ENCODE results near the gene PTPN6.

PTPN6 gene

GRCh38 chr12:6936194-6936635 lies 14.9 kb upstream of the PTPN6 start:
- Histone ChIP-seq H2BK120ac (ENCODE audit: low read depth, low read length) (no peak overlapping the region), H3K9me3 (ENCODE audit: control insufficient read depth, low read length) (no peaks in the 10 kb centered on the region), H3K23ac (ENCODE audit: low read length in 2 of 2) (no peak overlapping the region), H3K79me1 (replicated peaks; ENCODE audit: low read length, poor library complexity, severe bottlenecking) (peaks cover 9% of the 10 kb centered on the region), H3K36me3 (ENCODE audit: control insufficient read depth in 1 of 2, insufficient read depth in 2 of 2, low read depth in 1 of 2, low read length in 2 of 2) (peaks cover 64 to 78% of the 10 kb centered on the region in 2 experiments), H3K4me1 (ENCODE audit: control insufficient read depth, insufficient read depth, low read depth, low read length) (peaks cover 33% of the 10 kb centered on the region), H2BK12ac (ENCODE audit: low read length in 2 of 2) (no peak overlapping the region), H2AK5ac (ENCODE audit: low read length, severe bottlenecking) (no peak overlapping the region), H2BK15ac (ENCODE audit: low read depth, poor library complexity, severe bottlenecking) (no peak overlapping the region), H4K8ac (ENCODE audit: low read length) (no peak overlapping the region), H3K27me3 (ENCODE audit: control insufficient read depth in 1 of 2, insufficient read depth in 1 of 2, low read length in 2 of 2) (no peaks in the 10 kb centered on the region), H3K18ac (ENCODE audit: low read depth in 1 of 2, low read length in 2 of 2) (no peak overlapping the region), H3K9ac (ENCODE audit: low read length) (peak overlapping the region; percentile 68), H3K27ac (ENCODE audit: low read length, poor library complexity, severe bottlenecking) (no peak overlapping the region), H3K4ac (ENCODE audit: low read depth in 1 of 2, low read length in 2 of 2) (no peak overlapping the region), H3K4me2 (ENCODE audit: low read length, poor library complexity, severe bottlenecking) (no peak overlapping the region), H2AFZ (ENCODE audit: low read depth, low read length) (no peak overlapping the region), H3K4me3 (ENCODE audit: insufficient read depth in 1 of 2, low read depth in 1 of 2, low read length in 2 of 2) (no peak overlapping the region), H2BK5ac (ENCODE audit: low read depth, low read length, poor library complexity, severe bottlenecking) (no peak overlapping the region), H4K91ac (ENCODE audit: low read length) (no peak overlapping the region), H3K14ac (ENCODE audit: low read length in 2 of 2) (no peak overlapping the region)
- DNase-seq = no peak
- whole genome bisulfite sequencing = 96% methylated on average over 3 of the region's 3 CpGs

DNA sequence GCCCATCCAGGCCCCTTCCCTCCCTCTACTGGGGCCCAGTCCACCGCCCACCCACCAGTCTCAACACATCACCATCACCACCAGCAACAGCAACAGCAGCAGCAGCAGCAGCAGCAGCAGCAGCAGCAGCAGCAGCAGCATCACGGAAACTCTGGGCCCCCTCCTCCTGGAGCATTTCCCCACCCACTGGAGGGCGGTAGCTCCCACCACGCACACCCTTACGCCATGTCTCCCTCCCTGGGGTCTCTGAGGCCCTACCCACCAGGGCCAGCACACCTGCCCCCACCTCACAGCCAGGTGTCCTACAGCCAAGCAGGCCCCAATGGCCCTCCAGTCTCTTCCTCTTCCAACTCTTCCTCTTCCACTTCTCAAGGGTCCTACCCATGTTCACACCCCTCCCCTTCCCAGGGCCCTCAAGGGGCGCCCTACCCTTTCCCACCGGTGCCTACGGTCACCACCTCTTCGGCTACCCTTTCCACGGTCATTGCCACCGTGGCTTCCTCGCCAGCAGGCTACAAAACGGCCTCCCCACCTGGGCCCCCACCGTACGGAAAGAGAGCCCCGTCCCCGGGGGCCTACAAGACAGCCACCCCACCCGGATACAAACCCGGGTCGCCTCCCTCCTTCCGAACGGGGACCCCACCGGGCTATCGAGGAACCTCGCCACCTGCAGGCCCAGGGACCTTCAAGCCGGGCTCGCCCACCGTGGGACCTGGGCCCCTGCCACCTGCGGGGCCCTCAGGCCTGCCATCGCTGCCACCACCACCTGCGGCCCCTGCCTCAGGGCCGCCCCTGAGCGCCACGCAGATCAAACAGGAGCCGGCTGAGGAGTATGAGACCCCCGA lies 14.3 kb upstream of the PTPN6 start:
- Histone ChIP-seq H2AK5ac (ENCODE audit: low read length, severe bottlenecking) (no peak overlapping the region), H2BK15ac (ENCODE audit: low read depth, poor library complexity, severe bottlenecking) (no peak overlapping the region), H3K9me3 (ENCODE audit: control insufficient read depth, low read length) (no peaks in the 10 kb centered on the region), H3K4me3 (ENCODE audit: insufficient read depth in 1 of 2, low read depth in 1 of 2, low read length in 2 of 2) (peak overlapping the region in 1 of 2 experiments; percentile 13), H3K18ac (ENCODE audit: low read depth in 1 of 2, low read length in 2 of 2) (peak overlapping the region in 1 of 2 experiments; percentile 88), H2BK5ac (ENCODE audit: low read depth, low read length, poor library complexity, severe bottlenecking) (no peak overlapping the region), H3K27me3 (ENCODE audit: control insufficient read depth in 1 of 2, insufficient read depth in 1 of 2, low read length in 2 of 2) (no peaks in the 10 kb centered on the region), H3K23ac (ENCODE audit: low read length in 2 of 2) (no peak overlapping the region), H3K4me2 (ENCODE audit: low read length, poor library complexity, severe bottlenecking) (peak overlapping the region; percentile 87), H3K9ac (ENCODE audit: low read length) (peak overlapping the region; percentile 92), H3K4ac (ENCODE audit: low read depth in 1 of 2, low read length in 2 of 2) (peak overlapping the region in 1 of 2 experiments; percentile 59), H3K36me3 (ENCODE audit: control insufficient read depth in 1 of 2, insufficient read depth in 2 of 2, low read depth in 1 of 2, low read length in 2 of 2) (peaks cover 70 to 85% of the 10 kb centered on the region in 2 experiments), H3K4me1 (ENCODE audit: control insufficient read depth, insufficient read depth, low read depth, low read length) (peaks cover 37% of the 10 kb centered on the region), H3K14ac (ENCODE audit: low read length in 2 of 2) (no peak overlapping the region), H4K8ac (ENCODE audit: low read length) (peak overlapping the region; percentile 84), H2BK120ac (ENCODE audit: low read depth, low read length) (no peak overlapping the region), H2AFZ (ENCODE audit: low read depth, low read length) (no peak overlapping the region), H3K27ac (ENCODE audit: low read length, poor library complexity, severe bottlenecking) (no peak overlapping the region), H4K91ac (ENCODE audit: low read length) (peak overlapping the region; percentile 58), H2BK12ac (ENCODE audit: low read length in 2 of 2) (peak overlapping the region in 1 of 2 experiments; percentile 7), H3K79me1 (replicated peaks; ENCODE audit: low read length, poor library complexity, severe bottlenecking) (peaks cover 11% of the 10 kb centered on the region)
- no peak for DNase-seq
- 59% methylated on average over 36 of the region's 36 CpGs for WGBS

GRCh38 chr12:6937481-6938352 lies 13.4 kb upstream of the PTPN6 start:
- Histone ChIP-seq H3K4me2 (ENCODE audit: low read length, poor library complexity, severe bottlenecking) (peak overlapping the region; percentile 87), H3K27ac (ENCODE audit: low read length, poor library complexity, severe bottlenecking) (peak overlapping the region; percentile 46)

More at GRCh38 chr12:6937481-6938352, 13.4 kb upstream of the PTPN6 start:
- H3K18ac ChIP-seq (ENCODE audit: low read depth in 1 of 2, low read length in 2 of 2) = peak overlapping the region; percentile 88 to 95
- H3K14ac ChIP-seq (ENCODE audit: low read length in 2 of 2) = peak overlapping the region in 1 of 2 experiments; percentile 19
- H2BK120ac ChIP-seq (ENCODE audit: low read depth, low read length) = peak overlapping the region; percentile 78
- H3K36me3 ChIP-seq (ENCODE audit: control insufficient read depth in 1 of 2, insufficient read depth in 2 of 2, low read depth in 1 of 2, low read length in 2 of 2) = peaks cover 77% of the 10 kb centered on the region in 2 experiments
- peak overlapping the region; percentile 64 to 78 for H3K4me3 ChIP-seq (ENCODE audit: insufficient read depth in 1 of 2, low read depth in 1 of 2, low read length in 2 of 2)
- peak overlapping the region; percentile 92 for H3K9ac ChIP-seq (ENCODE audit: low read length)
- H2AK5ac ChIP-seq (ENCODE audit: low read length, severe bottlenecking) = peak overlapping the region; percentile 64
- peak overlapping the region; percentile 87 to 90 for H3K4ac ChIP-seq (ENCODE audit: low read depth in 1 of 2, low read length in 2 of 2)
- 5% methylated on average over 69 of the region's 80 CpGs for WGBS
- peak overlapping the region in 1 of 2 experiments; percentile 56 for H2BK12ac ChIP-seq (ENCODE audit: low read length in 2 of 2)
- peak overlapping the region; percentile 95 for H4K91ac ChIP-seq (ENCODE audit: low read length)
- H2BK5ac ChIP-seq (ENCODE audit: low read depth, low read length, poor library complexity, severe bottlenecking) = no peak overlapping the region
- peaks cover 43% of the 10 kb centered on the region for H3K4me1 ChIP-seq (ENCODE audit: control insufficient read depth, insufficient read depth, low read depth, low read length)
- peak overlapping the region in 1 of 2 experiments; percentile 10 for H3K23ac ChIP-seq (ENCODE audit: low read length in 2 of 2)
- peaks cover 11% of the 10 kb centered on the region for H3K79me1 ChIP-seq (replicated peaks; ENCODE audit: low read length, poor library complexity, severe bottlenecking)
- DNase-seq = peak; percentile 96
- peak overlapping the region; percentile 92 for H4K8ac ChIP-seq (ENCODE audit: low read length)
- no peaks in the 10 kb centered on the region for H3K27me3 ChIP-seq (ENCODE audit: control insufficient read depth in 1 of 2, insufficient read depth in 1 of 2, low read length in 2 of 2)
- no peak overlapping the region for H2AFZ ChIP-seq (ENCODE audit: low read depth, low read length)
- H3K9me3 ChIP-seq (ENCODE audit: control insufficient read depth, low read length) = no peaks in the 10 kb centered on the region
- H2BK15ac ChIP-seq (ENCODE audit: low read depth, poor library complexity, severe bottlenecking) = no peak overlapping the region
